WTC11 (cell line): ENCODE measurements around the gene PCDHAC2. TPM values are rescaled to one million over a fixed set of nuclear protein-coding genes. Genes with fewer than 3 reads are reported as not detected.

Experiments
- ATF3 ChIP-seq: sonication (generic); formaldehyde crosslinking; conservative IDR thresholded peaks from 2 replicates; pipeline ENCODE4 v1.8.1; 2022; ENCODE audit warnings: mild to moderate bottlenecking, missing genetic modification reagents
- CTCF ChIP-seq: fragments of 200-600 bp; IDR thresholded peaks from 2 replicates; pipeline ENCODE4 v1.8.0; 2022; ENCODE audit warnings: antibody characterized with exemption
- E2F4 ChIP-seq: sonication (generic); formaldehyde crosslinking; IDR thresholded peaks from 2 replicates; pipeline ENCODE4 v1.8.1; 2022; ENCODE audit warnings: low read depth, mild to moderate bottlenecking, moderate library complexity, missing genetic modification reagents, borderline replicate concordance
- FOXJ3 ChIP-seq: sonication (generic); formaldehyde crosslinking; IDR thresholded peaks from 2 replicates; pipeline ENCODE4 v1.9.0; 2021; ENCODE audit warnings: missing genetic modification reagents, mild to moderate bottlenecking, borderline replicate concordance
- FOXP1 ChIP-seq: sonication (generic); formaldehyde crosslinking; IDR thresholded peaks from 2 replicates; pipeline ENCODE4 v1.8.0; 2022; ENCODE audit warnings: missing genetic modification reagents, mild to moderate bottlenecking, moderate library complexity, borderline replicate concordance
- FOXP4 ChIP-seq: sonication (generic); formaldehyde crosslinking; IDR thresholded peaks from 2 replicates; pipeline ENCODE4 v1.8.0; 2022; ENCODE audit warnings: mild to moderate bottlenecking, missing genetic modification reagents
- GRHL2 ChIP-seq: fragments of 250-450 bp; sonication (Bioruptor Pico); IDR thresholded peaks from 2 replicates; pipeline ENCODE4 v1.8.0; 2022; ENCODE audit warnings: mild to moderate bottlenecking, moderate library complexity; ENCODE audit not compliant: insufficient replicate concordance, severe bottlenecking
- GTF2I ChIP-seq: fragments of 250-450 bp; sonication (Bioruptor Pico); conservative IDR thresholded peaks from 2 replicates; pipeline ENCODE4 v1.4.0; 2021; ENCODE audit warnings: mild to moderate bottlenecking
- IRF1 ChIP-seq: sonication (generic); formaldehyde crosslinking; IDR thresholded peaks from 2 replicates; pipeline ENCODE4 v1.8.0; 2023; ENCODE audit warnings: missing genetic modification reagents
- MXD4 ChIP-seq: fragments of 250-450 bp; sonication (Bioruptor Pico); IDR thresholded peaks from 2 replicates; pipeline ENCODE4 v1.8.0; 2021; ENCODE audit warnings: mild to moderate bottlenecking, moderate library complexity, borderline replicate concordance
- NR2C2 ChIP-seq: sonication (generic); formaldehyde crosslinking; IDR thresholded peaks from 2 replicates; pipeline ENCODE4 v1.8.0; 2022; ENCODE audit warnings: mild to moderate bottlenecking, missing genetic modification reagents
- PRRX2 ChIP-seq: fragments of 250-450 bp; sonication (Bioruptor Pico); IDR thresholded peaks from 2 replicates; pipeline ENCODE4 v1.8.0; 2021; ENCODE audit warnings: mild to moderate bottlenecking
- RELA ChIP-seq: sonication (generic); formaldehyde crosslinking; IDR thresholded peaks from 2 replicates; pipeline ENCODE4 v1.8.1; 2022; ENCODE audit warnings: missing genetic modification reagents, mild to moderate bottlenecking, borderline replicate concordance
- SMAD3 ChIP-seq: sonication (generic); formaldehyde crosslinking; IDR thresholded peaks from 2 replicates; pipeline ENCODE4 v1.8.0; 2022; ENCODE audit warnings: missing genetic modification reagents, mild to moderate bottlenecking, borderline replicate concordance
- TEAD1 ChIP-seq: sonication (generic); formaldehyde crosslinking; IDR thresholded peaks from 2 replicates; pipeline ENCODE4 v1.8.0; 2022; ENCODE audit warnings: mild to moderate bottlenecking, missing genetic modification reagents
- ZNF121 ChIP-seq: sonication (generic); formaldehyde crosslinking; IDR thresholded peaks from 2 replicates; pipeline ENCODE4 v1.8.0; 2023; ENCODE audit warnings: missing genetic modification reagents
- ZNF232 ChIP-seq: sonication (generic); formaldehyde crosslinking; IDR thresholded peaks from 2 replicates; pipeline ENCODE4 v1.8.0; 2022; ENCODE audit warnings: mild to moderate bottlenecking, missing genetic modification reagents
- ZNF263 ChIP-seq: sonication (generic); formaldehyde crosslinking; IDR thresholded peaks from 2 replicates; pipeline ENCODE4 v1.8.1; 2022; ENCODE audit warnings: low read depth, mild to moderate bottlenecking, moderate library complexity, missing genetic modification reagents
- ZNF416 ChIP-seq: fragments of 250-450 bp; sonication (Bioruptor Pico); IDR thresholded peaks from 2 replicates; pipeline ENCODE4 v1.9.0; 2021; ENCODE audit warnings: mild to moderate bottlenecking, inconsistent platforms
- total RNA-seq: library from RNA; stranded (reverse); gene quantifications from 3 replicates; pipeline ENCODE4 v1.2.3, GENCODE V29; 2021
- TF ChIP-seq, protein P1 (sequence below): fragments of 250-450 bp; sonication (Bioruptor Pico); IDR thresholded peaks from 2 replicates; pipeline ENCODE4 v2.1.2; 2022; ENCODE audit warnings: mild to moderate bottlenecking, moderate library complexity
- TF ChIP-seq, protein P2 (sequence below): sonication (generic); formaldehyde crosslinking; IDR thresholded peaks from 2 replicates; pipeline ENCODE4 v1.8.1; 2023; ENCODE audit warnings: mild to moderate bottlenecking, missing genetic modification reagents, moderate library complexity
- TF ChIP-seq, protein P3 (sequence below): fragments of 250-450 bp; sonication (Bioruptor Pico); IDR thresholded peaks from 2 replicates; pipeline ENCODE4 v1.9.0; 2021; ENCODE audit warnings: moderate library complexity, mild to moderate bottlenecking, inconsistent platforms, borderline replicate concordance
- TF ChIP-seq, protein P4 (sequence below): fragments of 250-450 bp; sonication (Bioruptor Pico); IDR thresholded peaks from 2 replicates; pipeline ENCODE4 v1.8.0; 2021; ENCODE audit warnings: mild to moderate bottlenecking
- TF ChIP-seq, protein P5 (sequence below): sonication (generic); formaldehyde crosslinking; IDR thresholded peaks from 2 replicates; pipeline ENCODE4 v1.8.0; 2022; ENCODE audit warnings: mild to moderate bottlenecking, missing genetic modification reagents
- TF ChIP-seq, protein P6 (sequence below): sonication (generic); formaldehyde crosslinking; IDR thresholded peaks from 2 replicates; pipeline ENCODE4 v1.8.1; 2023; ENCODE audit warnings: mild to moderate bottlenecking, missing genetic modification reagents, moderate library complexity

Gene PCDHAC2
- total RNA-seq, 1 experiment from 2014 or later, result 11.3 TPM

GRCh38 chr5:141003791-141004611, 37.7 kb downstream of the PCDHAC2 start (continued):
- TF ChIP-seq FOXJ3 (CRISPR knock-in tag) (no peak), NR2C2 (no peak), PRRX2 (no peak), E2F4 (CRISPR knock-in tag) (no peak), FOXP1 (CRISPR knock-in tag) (no peak), SMAD3 (CRISPR knock-in tag) (no peak), FOXP4 (CRISPR knock-in tag) (0 out of 2 replicates have a peak, but pooled peaks have one; percentile 58), GTF2I (CRISPR knock-in tag) (no peak), ZNF416 (CRISPR knock-in tag) (no peak), GRHL2 (CRISPR knock-in tag) (no peak), ATF3 (CRISPR knock-in tag) (no peak), MXD4 (CRISPR knock-in tag) (no peak), RELA (CRISPR knock-in tag) (no peak), ZNF121 (no peak), CTCF (no peak), ZNF232 (CRISPR knock-in tag) (0 out of 2 replicates have a peak, but pooled peaks have one; percentile 50), ZNF263 (CRISPR knock-in tag) (no peak), IRF1 (CRISPR knock-in tag) (no peak), TEAD1 (peak; percentile 86; the same call in 1 of the 2 replicates)
- TF ChIP-seq, protein P1, sequence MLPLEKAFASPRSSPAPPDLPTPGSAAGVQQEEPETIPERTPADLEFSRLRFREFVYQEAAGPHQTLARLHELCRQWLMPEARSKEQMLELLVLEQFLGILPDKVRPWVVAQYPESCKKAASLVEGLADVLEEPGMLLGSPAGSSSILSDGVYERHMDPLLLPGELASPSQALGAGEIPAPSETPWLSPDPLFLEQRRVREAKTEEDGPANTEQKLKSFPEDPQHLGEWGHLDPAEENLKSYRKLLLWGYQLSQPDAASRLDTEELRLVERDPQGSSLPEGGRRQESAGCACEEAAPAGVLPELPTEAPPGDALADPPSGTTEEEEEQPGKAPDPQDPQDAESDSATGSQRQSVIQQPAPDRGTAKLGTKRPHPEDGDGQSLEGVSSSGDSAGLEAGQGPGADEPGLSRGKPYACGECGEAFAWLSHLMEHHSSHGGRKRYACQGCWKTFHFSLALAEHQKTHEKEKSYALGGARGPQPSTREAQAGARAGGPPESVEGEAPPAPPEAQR (CRISPR knock-in tag), result no peak
- TF ChIP-seq, protein P2, sequence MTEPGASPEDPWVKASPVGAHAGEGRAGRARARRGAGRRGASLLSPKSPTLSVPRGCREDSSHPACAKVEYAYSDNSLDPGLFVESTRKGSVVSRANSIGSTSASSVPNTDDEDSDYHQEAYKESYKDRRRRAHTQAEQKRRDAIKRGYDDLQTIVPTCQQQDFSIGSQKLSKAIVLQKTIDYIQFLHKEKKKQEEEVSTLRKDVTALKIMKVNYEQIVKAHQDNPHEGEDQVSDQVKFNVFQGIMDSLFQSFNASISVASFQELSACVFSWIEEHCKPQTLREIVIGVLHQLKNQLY (CRISPR knock-in tag), result no peak
- TF ChIP-seq, protein P3, sequence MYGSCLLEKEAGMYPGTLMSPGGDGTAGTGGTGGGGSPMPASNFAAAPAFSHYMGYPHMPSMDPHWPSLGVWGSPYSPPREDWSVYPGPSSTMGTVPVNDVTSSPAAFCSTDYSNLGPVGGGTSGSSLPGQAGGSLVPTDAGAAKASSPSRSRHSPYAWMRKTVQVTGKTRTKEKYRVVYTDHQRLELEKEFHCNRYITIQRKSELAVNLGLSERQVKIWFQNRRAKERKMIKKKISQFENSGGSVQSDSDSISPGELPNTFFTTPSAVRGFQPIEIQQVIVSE, result no peak
- TF ChIP-seq, protein P4, sequence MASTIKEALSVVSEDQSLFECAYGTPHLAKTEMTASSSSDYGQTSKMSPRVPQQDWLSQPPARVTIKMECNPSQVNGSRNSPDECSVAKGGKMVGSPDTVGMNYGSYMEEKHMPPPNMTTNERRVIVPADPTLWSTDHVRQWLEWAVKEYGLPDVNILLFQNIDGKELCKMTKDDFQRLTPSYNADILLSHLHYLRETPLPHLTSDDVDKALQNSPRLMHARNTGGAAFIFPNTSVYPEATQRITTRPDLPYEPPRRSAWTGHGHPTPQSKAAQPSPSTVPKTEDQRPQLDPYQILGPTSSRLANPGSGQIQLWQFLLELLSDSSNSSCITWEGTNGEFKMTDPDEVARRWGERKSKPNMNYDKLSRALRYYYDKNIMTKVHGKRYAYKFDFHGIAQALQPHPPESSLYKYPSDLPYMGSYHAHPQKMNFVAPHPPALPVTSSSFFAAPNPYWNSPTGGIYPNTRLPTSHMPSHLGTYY (CRISPR knock-in tag), result no peak
- TF ChIP-seq, protein P5, sequence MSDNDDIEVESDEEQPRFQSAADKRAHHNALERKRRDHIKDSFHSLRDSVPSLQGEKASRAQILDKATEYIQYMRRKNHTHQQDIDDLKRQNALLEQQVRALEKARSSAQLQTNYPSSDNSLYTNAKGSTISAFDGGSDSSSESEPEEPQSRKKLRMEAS (CRISPR knock-in tag), result no peak; the same call in 1 of the 2 replicates
- TF ChIP-seq, protein P6, sequence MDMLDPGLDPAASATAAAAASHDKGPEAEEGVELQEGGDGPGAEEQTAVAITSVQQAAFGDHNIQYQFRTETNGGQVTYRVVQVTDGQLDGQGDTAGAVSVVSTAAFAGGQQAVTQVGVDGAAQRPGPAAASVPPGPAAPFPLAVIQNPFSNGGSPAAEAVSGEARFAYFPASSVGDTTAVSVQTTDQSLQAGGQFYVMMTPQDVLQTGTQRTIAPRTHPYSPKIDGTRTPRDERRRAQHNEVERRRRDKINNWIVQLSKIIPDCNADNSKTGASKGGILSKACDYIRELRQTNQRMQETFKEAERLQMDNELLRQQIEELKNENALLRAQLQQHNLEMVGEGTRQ (CRISPR knock-in tag), result peak; percentile 68
